A549 (cell line): ENCODE data around the gene ORM2.

Experiments used
- EP300 ChIP-seq, 2 experiments: fragments of >200 bp; sonication (Bioruptor Twin); formaldehyde crosslinking; IDR thresholded peaks; 2 replicates in 1 of 2; 3 replicates in 1 of 2; pipeline ENCODE4 v1.6.1; 2016 to 2017
- HDAC2 ChIP-seq: fragments of 200-600 bp; sonication (generic); IDR thresholded peaks from 2 replicates; pipeline ENCODE4 v1.6.1; 2016
- KDM1A ChIP-seq: fragments of 200-600 bp; sonication (generic); IDR thresholded peaks from 2 replicates; pipeline ENCODE4 v1.6.1; 2016; ENCODE audit warnings: low read depth, mild to moderate bottlenecking
- MAZ ChIP-seq: fragments of 150-350 bp; IDR thresholded peaks from 2 replicates; pipeline ENCODE4 v1.6.1; 2014; ENCODE audit warnings: antibody characterized with exemption, low read depth, low read length, borderline replicate concordance
- PHF8 ChIP-seq: fragments of 200-600 bp; sonication (generic); IDR thresholded peaks from 2 replicates; pipeline ENCODE4 v1.6.1; 2016; ENCODE audit warnings: low read depth, mild to moderate bottlenecking, antibody characterized with exemption, moderate library complexity, borderline replicate concordance
- POLR2A ChIP-seq: IDR thresholded peaks from 2 replicates; pipeline ENCODE4 v1.6.1; 2012; ENCODE audit warnings: mild to moderate bottlenecking, low read length
- RAD21 ChIP-seq, 2 experiments: fragments of >200 bp in 1 of 2; sonication (Bioruptor Twin) in 1 of 2; formaldehyde crosslinking in 1 of 2; IDR thresholded peaks in 1 of 2; conservative IDR thresholded peaks in 1 of 2; 2 replicates in 1 of 2; 3 replicates in 1 of 2; pipeline ENCODE4 v1.6.1; 2012 to 2018; ENCODE audit warnings: inconsistent platforms in 1 of 2
- RFX5 ChIP-seq: fragments of 450-650 bp; IDR thresholded peaks from 2 replicates; pipeline ENCODE4 v1.7.1; 2014; ENCODE audit warnings: antibody characterized with exemption, mild to moderate bottlenecking, moderate library complexity
- SMC3 ChIP-seq: fragments of >200 bp; sonication (Bioruptor Twin); formaldehyde crosslinking; IDR thresholded peaks from 3 replicates; pipeline ENCODE4 v1.6.1; 2018; ENCODE audit warnings: inconsistent platforms
- TP53 ChIP-seq: fragments of 250-450 bp; sonication (Bioruptor Pico); IDR thresholded peaks from 2 replicates; pipeline ENCODE4 v1.5.0; 2021; ENCODE audit warnings: mild to moderate bottlenecking, moderate library complexity
- USF2 ChIP-seq: fragments of 450-650 bp; IDR thresholded peaks from 2 replicates; pipeline ENCODE4 v1.6.1; 2014; ENCODE audit warnings: antibody characterized with exemption
- ZSCAN20 ChIP-seq: fragments of 250-450 bp; sonication (Bioruptor Pico); IDR thresholded peaks from 2 replicates; pipeline ENCODE4 v1.8.0; 2022; ENCODE audit warnings: mild to moderate bottlenecking, moderate library complexity
- TF ChIP-seq, protein P1 (sequence below): fragments of >200 bp; sonication (Bioruptor Twin); formaldehyde crosslinking; IDR thresholded peaks from 3 replicates; pipeline ENCODE4 v1.5.1; 2016

DNA sequence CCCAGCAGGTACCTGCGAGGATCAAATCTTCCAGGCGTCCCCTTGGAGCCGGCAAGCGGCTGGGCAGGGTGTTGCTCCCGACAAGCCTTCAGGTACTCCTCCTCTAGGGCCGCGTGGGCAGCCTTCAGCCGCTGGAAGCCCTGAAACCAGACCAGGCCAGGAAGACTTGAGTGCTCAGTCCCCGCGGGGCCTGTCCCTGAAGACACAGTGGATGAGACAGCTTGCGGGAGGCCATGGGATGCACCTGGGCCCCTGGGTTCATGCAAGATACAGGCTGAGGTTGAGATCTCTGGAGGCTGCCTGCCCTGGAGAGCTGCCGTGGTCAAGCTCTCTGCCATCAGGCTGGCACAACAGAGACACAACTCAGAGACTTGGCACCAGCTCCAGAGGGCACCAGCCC lies 32.7 kb downstream of the ORM2 start:
- no peak for TF ChIP-seq HDAC2
- TF ChIP-seq, protein P1, sequence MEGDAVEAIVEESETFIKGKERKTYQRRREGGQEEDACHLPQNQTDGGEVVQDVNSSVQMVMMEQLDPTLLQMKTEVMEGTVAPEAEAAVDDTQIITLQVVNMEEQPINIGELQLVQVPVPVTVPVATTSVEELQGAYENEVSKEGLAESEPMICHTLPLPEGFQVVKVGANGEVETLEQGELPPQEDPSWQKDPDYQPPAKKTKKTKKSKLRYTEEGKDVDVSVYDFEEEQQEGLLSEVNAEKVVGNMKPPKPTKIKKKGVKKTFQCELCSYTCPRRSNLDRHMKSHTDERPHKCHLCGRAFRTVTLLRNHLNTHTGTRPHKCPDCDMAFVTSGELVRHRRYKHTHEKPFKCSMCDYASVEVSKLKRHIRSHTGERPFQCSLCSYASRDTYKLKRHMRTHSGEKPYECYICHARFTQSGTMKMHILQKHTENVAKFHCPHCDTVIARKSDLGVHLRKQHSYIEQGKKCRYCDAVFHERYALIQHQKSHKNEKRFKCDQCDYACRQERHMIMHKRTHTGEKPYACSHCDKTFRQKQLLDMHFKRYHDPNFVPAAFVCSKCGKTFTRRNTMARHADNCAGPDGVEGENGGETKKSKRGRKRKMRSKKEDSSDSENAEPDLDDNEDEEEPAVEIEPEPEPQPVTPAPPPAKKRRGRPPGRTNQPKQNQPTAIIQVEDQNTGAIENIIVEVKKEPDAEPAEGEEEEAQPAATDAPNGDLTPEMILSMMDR = no peak
- no peak for TF ChIP-seq EP300 (IDR thresholded peaks at IDR 0.05)
- TF ChIP-seq ZSCAN20 = no peak
- TF ChIP-seq PHF8 = no peak
- no peak for TF ChIP-seq POLR2A
- TF ChIP-seq TP53 (CRISPR knock-in tag) = no peak
- TF ChIP-seq USF2 = no peak
- no peak for TF ChIP-seq KDM1A
- TF ChIP-seq RFX5 = no peak
- no peak for TF ChIP-seq SMC3
- TF ChIP-seq RAD21 (conservative IDR thresholded peaks at IDR 0.05 in 1 of 2, IDR thresholded peaks at IDR 0.05 in 1 of 2) = no peak
- TF ChIP-seq MAZ = no peak
